H4 (cell line): ENCODE measurements around the gene C10orf90. TPM values are rescaled to one million over a fixed set of nuclear protein-coding genes. Genes with fewer than 3 reads are reported as not detected.

Experiments used
- DNase-seq: peaks from one replicate; pipeline ENCODE4 v3.0.0-alpha.2; 2015; ENCODE audit warnings: low spot score
- total RNA-seq: library from RNA; depleted of rRNA; stranded (reverse); fragments of >200 nt; shearing (Covaris generic); gene quantifications from 2 replicates; pipeline ENCODE4 v1.2.3, GENCODE V29; 2014; rRNA removed

C10orf90 gene
- total RNA-seq, result 0.19 and 1.7 TPM in 2 replicates

- DNase-seq, result no peak
These were observed at the start of gene C10orf90 for GRCh38 chr10:126670056-126670894. TSS of gene C10orf90 (minus strand) at chr10:126670693. CDS start at chr10:126670480, 213 bp downstream.

- DNase-seq, result no peak
These were observed 45.9 kb upstream of the C10orf90 start for GRCh38 chr10:126716366-126716765.

GRCh38 chr10:126713594-126713993 is 43.1 kb upstream of the C10orf90 start:
- no peak for DNase-seq

- no peak for DNase-seq
These were observed 42.2 kb upstream of the C10orf90 start for GRCh38 chr10:126712681-126713080.

- DNase-seq, result no peak
These were observed 35.6 kb upstream of the C10orf90 start for GRCh38 chr10:126705951-126706565.

- no peak for DNase-seq
These were observed 34.6 kb upstream of the C10orf90 start for GRCh38 chr10:126705131-126705530.

GRCh38 chr10:126704649-126705048 is 34.2 kb upstream of the C10orf90 start:
- no peak for DNase-seq

- DNase-seq, result peak; percentile 33
These were observed 31.7 kb upstream of the C10orf90 start for GRCh38 chr10:126702181-126702580.

GRCh38 chr10:126701526-126701925 is 31.0 kb upstream of the C10orf90 start:
- no peak for DNase-seq

GRCh38 chr10:126696684-126697083 is 26.2 kb upstream of the C10orf90 start:
- no peak for DNase-seq

- DNase-seq, result no peak
These were observed 21.0 kb upstream of the C10orf90 start for GRCh38 chr10:126691456-126691855.

GRCh38 chr10:126690534-126690933 is 20.0 kb upstream of the C10orf90 start:
- DNase-seq, result no peak

GRCh38 chr10:126689461-126689994 is 19.0 kb upstream of the C10orf90 start:
- no peak for DNase-seq

- no peak for DNase-seq
These were observed 16.7 kb upstream of the C10orf90 start for GRCh38 chr10:126687121-126687606.

GRCh38 chr10:126686719-126687118 is 16.2 kb upstream of the C10orf90 start:
- DNase-seq, result no peak

GRCh38 chr10:126686268-126686667 is 15.8 kb upstream of the C10orf90 start:
- DNase-seq, result no peak

- DNase-seq, result no peak
These were observed 15.3 kb upstream of the C10orf90 start for GRCh38 chr10:126685756-126686155.

GRCh38 chr10:126684171-126684745 is 13.8 kb upstream of the C10orf90 start:
- peak; percentile 40 for DNase-seq

GRCh38 chr10:126683466-126683865 is 13.0 kb upstream of the C10orf90 start:
- no peak for DNase-seq

- no peak for DNase-seq
These were observed 5.4 kb upstream of the C10orf90 start for GRCh38 chr10:126675656-126676438.

GRCh38 chr10:126674741-126675515 is 4.4 kb upstream of the C10orf90 start:
- DNase-seq, result no peak
